Activated naive CD4-positive, alpha-beta T cell treated with anti-CD3 and anti-CD28 coated beads, Interleukin-2, amount 10 ng/mL, durations not matched to agents 7 days and 5 days (primary cell): ENCODE results near the gene FBLN2.
A peak's percentile ranks its signal among the peaks of the same experiment; 100 is the strongest.

Experiments used
- CTCF ChIA-PET: fragments of 350-600 bp; sonication (Branson Sonifier 250); formaldehyde crosslinking; loops from one replicate; lab custom pipeline; 2021; ENCODE audit warnings: antibody characterized with exemption; lab: Charles Lee
- DNase-seq: peaks from one replicate; pipeline ENCODE4 v3.0.0-alpha.2; 2020
- H3K27ac Mint-ChIP-seq: one replicate; pipeline ENCODE4 v1.8.0; 2021; ENCODE audit warnings: mild to moderate bottlenecking, moderate library complexity, mixed read lengths
- H3K27me3 Mint-ChIP-seq: one replicate; pipeline ENCODE4 v1.8.0; 2021; ENCODE audit warnings: mild to moderate bottlenecking, mixed read lengths
- H3K36me3 Mint-ChIP-seq: one replicate; pipeline ENCODE4 v1.8.0; 2021; ENCODE audit warnings: mixed read lengths
- H3K4me1 Mint-ChIP-seq: one replicate; pipeline ENCODE4 v1.8.0; 2021; ENCODE audit warnings: mixed read lengths
- H3K4me3 Mint-ChIP-seq: one replicate; pipeline ENCODE4 v1.8.0; 2021; ENCODE audit warnings: mild to moderate bottlenecking, moderate library complexity, mixed read lengths
- H3K9me3 Mint-ChIP-seq: one replicate; pipeline ENCODE4 v1.8.0; 2021; ENCODE audit warnings: mixed read lengths

The FBLN2 gene

GRCh38 chr3:13657660-13658435 is 108.9 kb downstream of the FBLN2 start:
- no peak overlapping the region for H3K4me3 Mint-ChIP-seq
- DNase-seq, result peak; percentile 76
- peaks cover 1% of the 10 kb centered on the region for H3K9me3 Mint-ChIP-seq
- H3K36me3 Mint-ChIP-seq, result no peaks in the 10 kb centered on the region
- CTCF ChIA-PET, result interaction anchor here (0.7 to 13.6 kb wide), 35 partner anchors 8 to 573 kb away, joined by 3 to 470 read pairs (median 4); partner anchors contain the start of genes HDAC11, LSM3, WNT7A and XPC
- peaks cover 30% of the 10 kb centered on the region for H3K4me1 Mint-ChIP-seq
- peaks cover 66% of the 10 kb centered on the region for H3K27me3 Mint-ChIP-seq
- H3K27ac Mint-ChIP-seq, result no peak overlapping the region

DNA sequence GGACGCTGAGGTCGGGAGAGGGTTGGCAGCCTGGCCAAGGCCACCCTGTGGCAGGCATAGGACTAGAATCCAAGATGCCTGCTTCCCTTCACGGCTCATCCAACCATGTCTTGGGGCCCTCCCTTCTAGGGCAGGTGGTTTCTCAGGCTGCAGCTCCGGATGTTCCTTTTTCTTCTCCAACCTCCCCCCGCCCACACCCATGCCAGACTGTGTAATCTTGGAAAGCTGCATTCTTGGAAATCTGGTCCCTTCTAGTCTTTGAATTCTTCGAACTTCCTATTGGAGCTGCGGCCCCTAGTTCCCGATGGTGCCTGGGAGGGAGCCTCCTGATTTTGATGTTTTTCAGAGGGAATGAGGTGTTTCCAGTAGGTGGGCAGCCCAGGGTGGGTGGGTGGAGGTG is 109.8 kb downstream of the FBLN2 start:
- Mint-ChIP-seq H3K9me3 (peaks cover 1% of the 10 kb centered on the region), H3K4me3 (no peak overlapping the region), H3K36me3 (no peaks in the 10 kb centered on the region), H3K4me1 (peaks cover 23% of the 10 kb centered on the region), H3K27me3 (peaks cover 60% of the 10 kb centered on the region), H3K27ac (no peak overlapping the region)
- DNase-seq, result no peak
- CTCF ChIA-PET, result interaction anchor here (0.6 to 13.6 kb wide), 15 partner anchors 8 to 237 kb away, joined by 3 to 470 read pairs (median 7); partner anchors contain the start of genes HDAC11 and WNT7A

GRCh38 chr3:13659221-13659969 is 110.5 kb downstream of the FBLN2 start:
- Mint-ChIP-seq H3K9me3 (peaks cover 1% of the 10 kb centered on the region), H3K36me3 (no peaks in the 10 kb centered on the region), H3K27ac (peak overlapping the region; percentile 52), H3K27me3 (peaks cover 57% of the 10 kb centered on the region), H3K4me3 (no peak overlapping the region), H3K4me1 (peaks cover 18% of the 10 kb centered on the region)
- no peak for DNase-seq
- CTCF ChIA-PET, result interaction anchor here (0.6 to 13.6 kb wide), 9 partner anchors 8 to 226 kb away, joined by 3 to 470 read pairs (median 4); partner anchors contain the start of gene WNT7A

DNA sequence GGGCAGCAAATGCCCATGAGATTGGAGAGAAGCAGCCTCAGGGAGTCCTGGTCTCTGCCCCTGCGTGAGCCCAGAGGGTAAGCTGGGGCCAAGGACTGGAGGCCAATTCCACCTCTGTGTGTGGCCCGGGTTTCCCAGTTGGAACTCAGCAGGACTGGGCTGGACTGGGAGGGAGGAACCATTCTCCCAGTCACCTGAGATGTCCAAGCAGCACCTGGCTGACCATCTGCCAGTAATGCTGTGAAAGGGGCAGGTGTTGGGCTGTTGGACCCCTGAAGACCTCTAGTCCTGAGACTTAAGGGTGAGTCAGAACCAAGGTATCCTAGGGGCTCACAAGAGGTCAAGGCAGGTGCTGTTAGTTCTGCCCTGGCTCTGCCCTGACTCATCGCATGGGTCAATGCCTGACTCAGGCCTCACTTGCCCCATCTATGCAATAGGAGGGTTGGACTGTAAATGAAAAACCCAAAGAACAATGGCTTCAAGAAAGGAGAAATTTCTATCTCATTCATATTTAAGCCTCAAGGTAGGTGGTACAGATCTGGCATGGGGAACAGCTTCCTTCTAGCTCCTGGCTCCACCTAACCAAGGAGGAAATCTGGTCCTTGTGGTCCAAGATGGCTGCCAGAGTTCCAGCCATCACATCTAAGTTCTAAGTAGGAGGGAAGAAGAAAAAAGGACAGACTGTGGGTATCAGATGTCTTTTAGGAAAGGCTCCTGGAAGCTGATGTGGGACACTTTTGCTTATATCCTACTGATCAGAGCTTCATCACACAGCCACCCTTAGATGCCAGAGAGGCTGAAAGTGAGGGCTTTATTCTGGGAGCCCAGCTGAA is 111.3 kb downstream of the FBLN2 start:
- no peak overlapping the region for H3K27ac Mint-ChIP-seq
- H3K36me3 Mint-ChIP-seq, result no peaks in the 10 kb centered on the region
- H3K4me3 Mint-ChIP-seq, result no peak overlapping the region
- peaks cover 1% of the 10 kb centered on the region for H3K9me3 Mint-ChIP-seq
- H3K27me3 Mint-ChIP-seq, result peaks cover 51% of the 10 kb centered on the region
- DNase-seq, result no peak
- H3K4me1 Mint-ChIP-seq, result peaks cover 13% of the 10 kb centered on the region
- CTCF ChIA-PET, result interaction anchor here (1.3 to 13.6 kb wide), 4 partner anchors 9 to 225 kb away, joined by 3 to 470 read pairs (median 7); partner anchors contain the start of gene WNT7A

DNA sequence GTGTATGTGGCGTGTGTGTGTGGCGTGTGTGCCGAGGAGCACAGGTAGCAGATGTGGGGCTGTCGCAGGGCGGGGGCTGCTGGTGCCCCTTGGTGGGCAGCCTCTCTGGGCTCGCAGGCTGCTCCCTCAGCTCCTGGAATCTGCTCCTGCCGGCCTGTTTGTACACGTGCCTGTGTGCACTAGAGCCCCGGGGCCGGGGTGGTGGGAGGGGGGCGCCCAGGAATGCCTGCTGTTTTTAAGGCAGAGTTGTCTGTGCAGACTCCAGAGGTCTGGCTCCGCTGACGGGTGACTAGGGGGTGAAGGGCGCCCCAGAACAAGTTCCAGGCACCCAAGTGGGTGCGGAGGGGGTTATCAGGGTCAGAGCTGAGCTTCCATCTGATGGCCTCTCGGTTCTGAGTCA is 112.2 kb downstream of the FBLN2 start:
- CTCF ChIA-PET, result interaction anchor here (1.3 to 13.6 kb wide), 3 partner anchors 10 to 224 kb away, joined by 4 to 470 read pairs (median 10); partner anchors contain the start of gene WNT7A
- no peaks in the 10 kb centered on the region for H3K36me3 Mint-ChIP-seq

GRCh38 chr3:13662238-13662847 is 113.4 kb downstream of the FBLN2 start:
- CTCF ChIA-PET, result interaction anchor here (0.7 to 13.6 kb wide), 2 partner anchors 10 to 223 kb away, joined by 4 to 470 read pairs; partner anchors contain the start of gene WNT7A
- Mint-ChIP-seq H3K27me3 (peaks cover 37% of the 10 kb centered on the region), H3K9me3 (peaks cover 1% of the 10 kb centered on the region), H3K27ac (no peak overlapping the region), H3K36me3 (no peaks in the 10 kb centered on the region), H3K4me3 (no peak overlapping the region), H3K4me1 (peaks cover 4% of the 10 kb centered on the region)
- no peak for DNase-seq

More for the DNA sequence above, 112.2 kb downstream of the FBLN2 start:
- peaks cover 1% of the 10 kb centered on the region for H3K9me3 Mint-ChIP-seq
- no peak overlapping the region for H3K4me3 Mint-ChIP-seq
- H3K4me1 Mint-ChIP-seq, result peaks cover 7% of the 10 kb centered on the region
- peaks cover 47% of the 10 kb centered on the region for H3K27me3 Mint-ChIP-seq
- H3K27ac Mint-ChIP-seq, result no peak overlapping the region
- no peak for DNase-seq

- CTCF ChIA-PET, result no interaction called here
- Mint-ChIP-seq H3K9me3 (peaks cover 1% of the 10 kb centered on the region), H3K27ac (no peak overlapping the region), H3K4me3 (no peak overlapping the region), H3K36me3 (no peaks in the 10 kb centered on the region), H3K4me1 (no peaks in the 10 kb centered on the region), H3K27me3 (peaks cover 28% of the 10 kb centered on the region)
- no peak for DNase-seq
Observed at GRCh38 chr3:13663781-13664535, 115.0 kb downstream of the FBLN2 start.

- no peak for DNase-seq
- Mint-ChIP-seq H3K9me3 (no peaks in the 10 kb centered on the region), H3K36me3 (no peaks in the 10 kb centered on the region), H3K4me3 (no peak overlapping the region), H3K27ac (no peak overlapping the region), H3K27me3 (peaks cover 20% of the 10 kb centered on the region), H3K4me1 (no peaks in the 10 kb centered on the region)
- CTCF ChIA-PET, result interaction anchor here (2.3 kb wide), 1 partner anchor 8 kb away, joined by 8 read pairs; no protein-coding TSS in a partner anchor
Observed at GRCh38 chr3:13665582-13666226, 116.8 kb downstream of the FBLN2 start.

DNA sequence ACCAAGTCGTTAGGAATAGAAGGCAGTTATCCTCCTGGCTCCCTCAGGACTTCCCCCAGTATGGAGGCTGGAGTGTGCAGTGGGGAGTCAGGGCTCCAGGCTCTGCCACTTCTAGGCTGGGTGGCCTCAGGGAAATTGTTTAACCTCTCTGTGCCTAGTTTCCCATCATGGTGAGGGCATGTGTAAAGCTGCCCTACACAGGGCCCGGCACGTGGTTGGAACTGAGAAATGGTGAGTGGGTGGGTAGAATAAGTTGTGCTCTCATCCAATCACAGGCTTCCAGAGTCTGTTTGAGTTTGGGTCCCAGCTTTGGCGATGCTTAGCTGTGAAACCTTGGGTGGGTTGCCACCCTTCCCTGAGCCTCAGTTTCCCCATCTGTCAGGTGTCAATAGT is 117.3 kb downstream of the FBLN2 start:
- no peaks in the 10 kb centered on the region for H3K4me1 Mint-ChIP-seq
- CTCF ChIA-PET, result interaction anchor here (2.3 kb wide), 1 partner anchor 8 kb away, joined by 8 read pairs; no protein-coding TSS in a partner anchor
- H3K9me3 Mint-ChIP-seq, result no peaks in the 10 kb centered on the region
- DNase-seq, result no peak
- no peak overlapping the region for H3K27ac Mint-ChIP-seq
- no peaks in the 10 kb centered on the region for H3K36me3 Mint-ChIP-seq
- H3K27me3 Mint-ChIP-seq, result peaks cover 20% of the 10 kb centered on the region
- no peak overlapping the region for H3K4me3 Mint-ChIP-seq

GRCh38 chr3:13666781-13667709 is 118.1 kb downstream of the FBLN2 start:
- no peak for DNase-seq
- H3K4me3 Mint-ChIP-seq, result no peak overlapping the region
- peaks cover 20% of the 10 kb centered on the region for H3K27me3 Mint-ChIP-seq
- no peaks in the 10 kb centered on the region for H3K9me3 Mint-ChIP-seq
- no peaks in the 10 kb centered on the region for H3K36me3 Mint-ChIP-seq
- H3K4me1 Mint-ChIP-seq, result no peaks in the 10 kb centered on the region
- H3K27ac Mint-ChIP-seq, result no peak overlapping the region
- CTCF ChIA-PET, result interaction anchor here (0.8 to 2.3 kb wide), 2 partner anchors 9 to 218 kb away, joined by 3 to 8 read pairs; no protein-coding TSS in a partner anchor

DNA sequence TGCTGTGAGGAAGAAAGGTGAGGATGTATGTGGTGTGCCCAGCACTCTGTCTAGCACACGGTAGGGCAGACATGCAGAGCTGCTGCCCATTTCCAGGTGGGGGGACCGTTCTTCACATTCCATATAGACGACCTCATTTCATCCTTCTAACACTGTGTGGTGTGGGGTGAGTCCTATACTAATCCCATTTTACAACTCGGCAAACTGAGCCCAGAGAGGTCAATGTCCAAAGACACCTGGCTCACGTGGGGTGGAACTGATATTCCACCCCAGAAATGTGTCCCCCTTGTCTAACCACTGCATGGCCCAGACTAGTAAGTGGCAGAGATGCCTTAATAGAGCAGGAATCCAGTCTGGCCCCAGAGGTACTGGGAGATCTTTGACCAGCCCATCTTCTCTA is 119.2 kb downstream of the FBLN2 start:
- Mint-ChIP-seq H3K9me3 (no peaks in the 10 kb centered on the region), H3K4me1 (no peaks in the 10 kb centered on the region), H3K27ac (no peak overlapping the region)

More for the DNA sequence above, 119.2 kb downstream of the FBLN2 start:
- no peak for DNase-seq
- Mint-ChIP-seq H3K36me3 (no peaks in the 10 kb centered on the region), H3K27me3 (peaks cover 20% of the 10 kb centered on the region), H3K4me3 (no peak overlapping the region)
- CTCF ChIA-PET, result interaction anchor here (2.3 kb wide), 1 partner anchor 10 kb away, joined by 8 read pairs; no protein-coding TSS in a partner anchor
